Right lobe of liver (tissue), 4 donors: Measurements from ENCODE around the gene RAB4A.

Experiments used
- POLR2A ChIP-seq: fragments of 450-650 bp; IDR thresholded peaks from one replicate; pipeline ENCODE4 v1.6.1; 2017; ENCODE audit warnings: antibody characterized with exemption, mild to moderate bottlenecking
- TF ChIP-seq, protein P1 (sequence below), 4 donors: fragments of 200-600 bp in 3 of 4; fragments of 450-650 bp in 1 of 4; IDR thresholded peaks; one replicate each; pipeline versions ENCODE4 v1.5.1 to v1.8.0; 2016 to 2022; ENCODE audit warnings: antibody characterized with exemption in 4 of 4, mild to moderate bottlenecking in 2 of 4
- donor health status: DM: no; HTN: no; CAD: no.
- donor health status: DM: no; HTN: no; CAD: no.
- donor health status: DM: no; HTN: yes; CAD: no.

DNA sequence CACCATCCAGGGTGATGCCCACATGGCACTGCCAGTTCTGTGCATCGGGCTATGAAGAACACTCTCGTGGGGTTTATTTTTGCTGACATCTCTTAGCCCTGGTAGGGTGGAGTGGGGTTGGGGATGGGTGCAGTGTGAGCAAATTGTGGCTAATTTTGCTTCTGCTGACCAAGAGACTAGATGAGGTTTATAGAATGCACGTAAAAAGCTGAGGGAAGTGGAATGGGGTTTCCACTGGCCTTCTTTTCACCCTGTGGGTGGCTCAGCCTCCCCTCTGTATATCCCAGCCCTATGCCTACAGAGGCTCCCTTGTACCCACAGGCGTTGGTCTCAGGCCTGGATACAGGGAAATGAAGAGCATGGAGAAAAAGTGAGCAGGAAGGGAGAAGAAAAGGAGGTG is 44.1 kb upstream of the RAB4A start:
- TF ChIP-seq, protein P1, sequence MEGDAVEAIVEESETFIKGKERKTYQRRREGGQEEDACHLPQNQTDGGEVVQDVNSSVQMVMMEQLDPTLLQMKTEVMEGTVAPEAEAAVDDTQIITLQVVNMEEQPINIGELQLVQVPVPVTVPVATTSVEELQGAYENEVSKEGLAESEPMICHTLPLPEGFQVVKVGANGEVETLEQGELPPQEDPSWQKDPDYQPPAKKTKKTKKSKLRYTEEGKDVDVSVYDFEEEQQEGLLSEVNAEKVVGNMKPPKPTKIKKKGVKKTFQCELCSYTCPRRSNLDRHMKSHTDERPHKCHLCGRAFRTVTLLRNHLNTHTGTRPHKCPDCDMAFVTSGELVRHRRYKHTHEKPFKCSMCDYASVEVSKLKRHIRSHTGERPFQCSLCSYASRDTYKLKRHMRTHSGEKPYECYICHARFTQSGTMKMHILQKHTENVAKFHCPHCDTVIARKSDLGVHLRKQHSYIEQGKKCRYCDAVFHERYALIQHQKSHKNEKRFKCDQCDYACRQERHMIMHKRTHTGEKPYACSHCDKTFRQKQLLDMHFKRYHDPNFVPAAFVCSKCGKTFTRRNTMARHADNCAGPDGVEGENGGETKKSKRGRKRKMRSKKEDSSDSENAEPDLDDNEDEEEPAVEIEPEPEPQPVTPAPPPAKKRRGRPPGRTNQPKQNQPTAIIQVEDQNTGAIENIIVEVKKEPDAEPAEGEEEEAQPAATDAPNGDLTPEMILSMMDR (IDR thresholded peaks at IDR 0.05) = no peak
- no peak for TF ChIP-seq POLR2A
